Activated B cell treated with CpG ODN at 0.5 μM for 24 hours (primary cell): Measurements from ENCODE around the gene ADGRF1. TPM values are rescaled to one million over a fixed set of nuclear protein-coding genes. Genes with fewer than 3 reads are reported as not detected.

ENCODE experiments used
- ATAC-seq: fragments of 200-7000 bp; cut with Tn5 transposase; one replicate; pipeline ENCODE4 v1.10.0; 2021; ENCODE audit warnings: low read depth, mild to moderate bottlenecking, moderate library complexity
- CTCF ChIA-PET: fragments of 350-600 bp; sonication (Branson Sonifier 250); formaldehyde crosslinking; loops from one replicate; lab custom pipeline; 2021; ENCODE audit warnings: antibody characterized with exemption; lab: Charles Lee
- POLR2A ChIA-PET: fragments of 350-600 bp; sonication (Branson Sonifier 250); formaldehyde crosslinking; loops from one replicate; lab custom pipeline; 2021; ENCODE audit warnings: antibody characterized with exemption; lab: Charles Lee
- DNase-seq: peaks from one replicate; pipeline ENCODE4 v3.0.0; 2022
- H3K27ac Mint-ChIP-seq: one replicate; pipeline ENCODE4 v1.8.0; 2020; ENCODE audit warnings: mixed read lengths
- H3K27me3 Mint-ChIP-seq: one replicate; pipeline ENCODE4 v1.8.0; 2021; ENCODE audit warnings: mixed read lengths
- H3K36me3 Mint-ChIP-seq: one replicate; pipeline ENCODE4 v1.8.0; 2021; ENCODE audit warnings: low read depth, mixed read lengths
- H3K4me1 Mint-ChIP-seq: one replicate; pipeline ENCODE4 v1.8.0; 2021; ENCODE audit warnings: mixed read lengths
- H3K4me3 Mint-ChIP-seq: one replicate; pipeline ENCODE4 v1.8.0; 2020; ENCODE audit warnings: mild to moderate bottlenecking, mixed read lengths
- H3K9me3 Mint-ChIP-seq: one replicate; pipeline ENCODE4 v1.8.0; 2020; ENCODE audit warnings: mixed read lengths
- CTCF ChIP-seq: fragments of 200-600 bp; IDR thresholded peaks from one replicate; pipeline ENCODE4 v1.8.0; 2022; ENCODE audit warnings: antibody characterized with exemption, mild to moderate bottlenecking
- intact Hi-C: fragments of 100-400 bp; cut with micrococcal nuclease; formaldehyde crosslinking; loops from one replicate; pipeline ENCODE4 v1.15.1; 2024
- total RNA-seq: library from RNA; stranded (reverse); gene quantifications from 2 replicates; pipeline ENCODE4 v1.2.3, GENCODE V29; 2022

Gene ADGRF1
- total RNA-seq, 1 donor from 2014 or later = not detected

GRCh38 chr6:46961711-46962110, 80.4 kb downstream of the ADGRF1 start:
- no peaks in the 10 kb centered on the region for H3K9me3 Mint-ChIP-seq
- no peaks in the 10 kb centered on the region for H3K27me3 Mint-ChIP-seq
- intact Hi-C loops = no loop called here
- H3K27ac Mint-ChIP-seq = no peak overlapping the region
- no peaks in the 10 kb centered on the region for H3K4me1 Mint-ChIP-seq
- CTCF ChIA-PET = no interaction called here
- no peaks in the 10 kb centered on the region for H3K36me3 Mint-ChIP-seq
- no peak for TF ChIP-seq CTCF
- no peak overlapping the region for H3K4me3 Mint-ChIP-seq
- ATAC-seq = no peak
- POLR2A ChIA-PET = no interaction called here
- DNase-seq = no peak

- DNase-seq (no peak), ATAC-seq (no peak)
- H3K27me3 Mint-ChIP-seq = peaks cover under 1% of the 10 kb centered on the region
- intact Hi-C loops = no loop called here
- H3K4me1 Mint-ChIP-seq = no peaks in the 10 kb centered on the region
- no peaks in the 10 kb centered on the region for H3K36me3 Mint-ChIP-seq
- ChIA-PET CTCF (no interaction called here), POLR2A (no interaction called here)
- no peaks in the 10 kb centered on the region for H3K9me3 Mint-ChIP-seq
- H3K27ac Mint-ChIP-seq = no peak overlapping the region
- H3K4me3 Mint-ChIP-seq = no peak overlapping the region
- TF ChIP-seq CTCF = no peak
These were observed 80.9 kb downstream of the ADGRF1 start for GRCh38 chr6:46961232-46961631.

GRCh38 chr6:46959419-46959818, 82.7 kb downstream of the ADGRF1 start:
- no peak for DNase-seq
- ChIA-PET CTCF (no interaction called here), POLR2A (no interaction called here)
- Mint-ChIP-seq H3K27me3 (peaks cover 4% of the 10 kb centered on the region), H3K27ac (no peak overlapping the region), H3K4me3 (no peak overlapping the region), H3K4me1 (no peaks in the 10 kb centered on the region), H3K9me3 (no peaks in the 10 kb centered on the region), H3K36me3 (no peaks in the 10 kb centered on the region)
- no peak for TF ChIP-seq CTCF
- no peak for ATAC-seq
- intact Hi-C loops = no loop called here

GRCh38 chr6:46956409-46956808, 85.7 kb downstream of the ADGRF1 start:
- Mint-ChIP-seq H3K36me3 (no peaks in the 10 kb centered on the region), H3K27ac (no peak overlapping the region), H3K9me3 (no peaks in the 10 kb centered on the region), H3K4me1 (no peaks in the 10 kb centered on the region), H3K27me3 (peaks cover 9% of the 10 kb centered on the region), H3K4me3 (no peak overlapping the region)
- ATAC-seq (no peak), DNase-seq (no peak)
- ChIA-PET POLR2A (no interaction called here), CTCF (no interaction called here)
- intact Hi-C loops = no loop called here
- TF ChIP-seq CTCF = no peak

- ChIA-PET CTCF (no interaction called here), POLR2A (no interaction called here)
- no peaks in the 10 kb centered on the region for H3K36me3 Mint-ChIP-seq
- H3K27ac Mint-ChIP-seq = no peak overlapping the region
- ATAC-seq (no peak), DNase-seq (no peak)
- TF ChIP-seq CTCF = no peak
- intact Hi-C loops = no loop called here
- H3K4me1 Mint-ChIP-seq = no peaks in the 10 kb centered on the region
- no peak overlapping the region for H3K4me3 Mint-ChIP-seq
- no peaks in the 10 kb centered on the region for H3K9me3 Mint-ChIP-seq
- peaks cover 9% of the 10 kb centered on the region for H3K27me3 Mint-ChIP-seq
These were observed 87.2 kb downstream of the ADGRF1 start for GRCh38 chr6:46954837-46955451.
